ENCODE results near the gene ARL4C. TPM values are rescaled to one million over a fixed set of nuclear protein-coding genes. Genes with fewer than 3 reads are reported as not detected.

ARL4C gene
- total RNA-seq, 2 experiments from 2014 or later: 15.7 to 19.6 TPM

GRCh38 chr2:234476766-234477165, 20.1 kb downstream of the ARL4C start:
- no peak overlapping the region for H3K27ac ChIP-seq (ENCODE audit: low read depth, low read length, poor library complexity, severe bottlenecking)
- H3K9me2 ChIP-seq (ENCODE audit: insufficient read depth, low read length): no peaks in the 10 kb centered on the region
- TF ChIP-seq EZH2phosphoT487 (IDR thresholded peaks at IDR 0.05; ENCODE audit: borderline replicate concordance, low read depth, low read length) (no peak), CTCF (conservative IDR thresholded peaks at IDR 0.05; ENCODE audit: low read length) (peak; percentile 61)
- peaks cover 25% of the 10 kb centered on the region for H3K4me1 ChIP-seq (ENCODE audit: insufficient read depth, low read length, poor library complexity, severe bottlenecking)
- no peak overlapping the region for H2AFZ ChIP-seq (ENCODE audit: low read length)
- no peaks in the 10 kb centered on the region for H3K79me2 ChIP-seq (ENCODE audit: insufficient read depth, low read depth, low read length)
- no peak overlapping the region for H3K4me3 ChIP-seq (ENCODE audit: low read depth, low read length, poor library complexity, severe bottlenecking)
- BruUV-seq (replicated peaks): no TSS peak
- no peaks in the 10 kb centered on the region for H3K36me3 ChIP-seq (ENCODE audit: insufficient read depth, low read length)
- no peak for DNase-seq (ENCODE audit: low spot score)
- CTCF ChIA-PET (ENCODE audit: unreplicated experiment): no interaction called here
- intact Hi-C loops (cut with micrococcal nuclease; ENCODE audit: unreplicated experiment): no loop called here
- H4K20me1 ChIP-seq (ENCODE audit: insufficient read depth, low read length): no peaks in the 10 kb centered on the region
- peaks cover 5% of the 10 kb centered on the region; the same call in 1 of the 2 replicates for H3K9me3 ChIP-seq (ENCODE audit: low read length)
- no peak overlapping the region for H3K4me2 ChIP-seq (ENCODE audit: low read length)
- POLR2A ChIA-PET: no interaction called here

GRCh38 chr2:234474654-234475053, 22.2 kb downstream of the ARL4C start:
- no peaks in the 10 kb centered on the region for H3K36me3 ChIP-seq (ENCODE audit: insufficient read depth, low read length)
- no peak overlapping the region for H3K4me3 ChIP-seq (ENCODE audit: low read depth, low read length, poor library complexity, severe bottlenecking)
- POLR2A ChIA-PET: no interaction called here
- H4K20me1 ChIP-seq (ENCODE audit: insufficient read depth, low read length): no peaks in the 10 kb centered on the region
- peaks cover 9% of the 10 kb centered on the region for H3K4me1 ChIP-seq (ENCODE audit: insufficient read depth, low read length, poor library complexity, severe bottlenecking)
- H3K4me2 ChIP-seq (ENCODE audit: low read length): no peak overlapping the region
- CTCF ChIA-PET (ENCODE audit: unreplicated experiment): no interaction called here
- no TSS peak for BruUV-seq (replicated peaks)
- no peak overlapping the region for H2AFZ ChIP-seq (ENCODE audit: low read length)
- H3K27ac ChIP-seq (ENCODE audit: low read depth, low read length, poor library complexity, severe bottlenecking): no peak overlapping the region
- no peak for DNase-seq (ENCODE audit: low spot score)
- no peaks in the 10 kb centered on the region for H3K79me2 ChIP-seq (ENCODE audit: insufficient read depth, low read depth, low read length)
- H3K9me2 ChIP-seq (ENCODE audit: insufficient read depth, low read length): no peaks in the 10 kb centered on the region
- no peak for TF ChIP-seq CTCF (conservative IDR thresholded peaks at IDR 0.05; ENCODE audit: low read length)
- TF ChIP-seq EZH2phosphoT487 (IDR thresholded peaks at IDR 0.05; ENCODE audit: borderline replicate concordance, low read depth, low read length): no peak
- no peaks in the 10 kb centered on the region for H3K9me3 ChIP-seq (ENCODE audit: low read length)
- intact Hi-C loops (cut with micrococcal nuclease; ENCODE audit: unreplicated experiment): no loop called here

GRCh38 chr2:234472155-234472554, 24.7 kb downstream of the ARL4C start:
- no peak overlapping the region for H3K4me2 ChIP-seq (ENCODE audit: low read length)
- intact Hi-C loops (cut with micrococcal nuclease; ENCODE audit: unreplicated experiment): no loop called here
- ChIA-PET CTCF (ENCODE audit: unreplicated experiment) (no interaction called here), POLR2A (interaction anchor here (1.4 kb wide), 1 partner anchor 13 kb away, joined by 5 read pairs; no protein-coding TSS in a partner anchor)
- peaks cover 7% of the 10 kb centered on the region for H3K4me1 ChIP-seq (ENCODE audit: insufficient read depth, low read length, poor library complexity, severe bottlenecking)
- no peak for DNase-seq (ENCODE audit: low spot score)
- H4K20me1 ChIP-seq (ENCODE audit: insufficient read depth, low read length): no peaks in the 10 kb centered on the region
- H3K36me3 ChIP-seq (ENCODE audit: insufficient read depth, low read length): no peaks in the 10 kb centered on the region
- H3K27ac ChIP-seq (ENCODE audit: low read depth, low read length, poor library complexity, severe bottlenecking): no peak overlapping the region
- BruUV-seq (replicated peaks): no TSS peak
- H2AFZ ChIP-seq (ENCODE audit: low read length): no peak overlapping the region
- no peak for TF ChIP-seq EZH2phosphoT487 (IDR thresholded peaks at IDR 0.05; ENCODE audit: borderline replicate concordance, low read depth, low read length)
- TF ChIP-seq CTCF (conservative IDR thresholded peaks at IDR 0.05; ENCODE audit: low read length): no peak
- no peaks in the 10 kb centered on the region for H3K79me2 ChIP-seq (ENCODE audit: insufficient read depth, low read depth, low read length)
- H3K4me3 ChIP-seq (ENCODE audit: low read depth, low read length, poor library complexity, severe bottlenecking): no peak overlapping the region
- no peaks in the 10 kb centered on the region for H3K9me3 ChIP-seq (ENCODE audit: low read length)
- H3K9me2 ChIP-seq (ENCODE audit: insufficient read depth, low read length): no peaks in the 10 kb centered on the region
